NCI-H2171 (cell line): ENCODE measurements around the gene CCDC134.

ENCODE experiments used
- DNase-seq: peaks from one replicate; lab custom pipeline; 2025; lab: John Stamatoyannopoulos, UW

CCDC134 gene

GRCh38 chr22:41787331-41787730, 13.1 kb upstream of the CCDC134 start:
- DNase-seq: no peak

- no peak for DNase-seq
These were observed 6.6 kb upstream of the CCDC134 start for GRCh38 chr22:41793871-41794270.

GRCh38 chr22:41798736-41799135, 1.7 kb upstream of the CCDC134 start:
- no peak for DNase-seq

GRCh38 chr22:41799486-41800347, 762 bp upstream of the CCDC134 start:
- no peak for DNase-seq

- no peak for DNase-seq
These were observed 804 bp downstream of the CCDC134 start for GRCh38 chr22:41801147-41801819.

- no peak for DNase-seq
These were observed 1.4 kb downstream of the CCDC134 start for GRCh38 chr22:41801886-41802285.

GRCh38 chr22:41805639-41806038, 5.2 kb downstream of the CCDC134 start:
- DNase-seq: no peak

GRCh38 chr22:41808400-41808799, 7.9 kb downstream of the CCDC134 start:
- no peak for DNase-seq

- no peak for DNase-seq
These were observed 9.5 kb downstream of the CCDC134 start for GRCh38 chr22:41810022-41810421.

GRCh38 chr22:41812805-41813545, 12.5 kb downstream of the CCDC134 start:
- DNase-seq: no peak

- DNase-seq: no peak
These were observed 13.4 kb downstream of the CCDC134 start for GRCh38 chr22:41813726-41814410.

GRCh38 chr22:41815716-41816115, 15.2 kb downstream of the CCDC134 start:
- DNase-seq: no peak

- DNase-seq: no peak
These were observed 15.8 kb downstream of the CCDC134 start for GRCh38 chr22:41816241-41816640.

GRCh38 chr22:41816871-41817270, 16.4 kb downstream of the CCDC134 start:
- DNase-seq: no peak

- no peak for DNase-seq
These were observed 17.5 kb downstream of the CCDC134 start for GRCh38 chr22:41818011-41818410.

- DNase-seq: no peak
These were observed 18.1 kb downstream of the CCDC134 start for GRCh38 chr22:41818596-41818995.

GRCh38 chr22:41819257-41819656, 18.8 kb downstream of the CCDC134 start:
- no peak for DNase-seq

- no peak for DNase-seq
These were observed 20.0 kb downstream of the CCDC134 start for GRCh38 chr22:41820447-41820846.

GRCh38 chr22:41821471-41822316, 21.2 kb downstream of the CCDC134 start:
- no peak for DNase-seq

GRCh38 chr22:41822317-41823057, 22.0 kb downstream of the CCDC134 start:
- DNase-seq: peak; percentile 44
